ENCODE data around the gene ZNF888. TPM values are rescaled to one million over a fixed set of nuclear protein-coding genes. Genes with fewer than 3 reads are reported as not detected.

ZNF888 gene
- total RNA-seq, 1 experiment from 2014 or later: 13.4 TPM

DNA sequence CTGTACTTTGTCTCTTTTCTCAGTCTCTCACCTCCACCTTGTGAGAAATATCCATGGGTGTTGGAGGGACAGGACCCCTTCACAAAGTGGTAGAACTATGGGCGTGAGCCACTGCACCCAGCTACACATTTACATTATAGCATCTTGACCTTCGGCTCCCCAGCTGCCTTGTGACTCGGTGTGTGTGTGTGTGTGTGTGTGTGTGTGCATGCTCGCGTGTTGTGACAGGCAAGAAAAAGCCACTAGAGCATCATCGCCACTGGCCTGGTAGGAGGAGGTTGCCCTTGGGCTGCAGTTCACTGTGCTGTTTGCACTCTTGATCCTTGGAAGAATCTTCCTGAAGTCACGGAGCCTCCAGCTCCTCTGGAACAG is 13.7 kb upstream of the ZNF888 start:
- H3K4me2 ChIP-seq (ENCODE audit: insufficient read depth, insufficient read length, low read length): no peak overlapping the region
- H3K9me3 Mint-ChIP-seq: no peaks in the 10 kb centered on the region; a peak in 1 of 5 replicates
- H2BK15ac ChIP-seq (ENCODE audit: low read depth, low read length): no peak overlapping the region
- H4K20me1 ChIP-seq (ENCODE audit: control insufficient read depth, insufficient read depth, insufficient read length): no peaks in the 10 kb centered on the region
- no peaks in the 10 kb centered on the region for H3K9me3 ChIP-seq (ENCODE audit: control insufficient read depth, low read depth, low read length)
- H3K4me3 Mint-ChIP-seq: no peak overlapping the region
- H3K27me3 ChIP-seq (ENCODE audit: insufficient read depth, low read length): no peaks in the 10 kb centered on the region
- peaks cover 14 to 49% (median 39%) of the 10 kb centered on the region in 3 experiments; a peak in 6 of 7 replicates for H3K36me3 Mint-ChIP-seq (ENCODE audit: insufficient read depth in 1 of 3, low read depth in 3 of 3)
- H2BK12ac ChIP-seq (ENCODE audit: insufficient read length, low read depth, low read length): no peak overlapping the region
- H3K79me2 ChIP-seq (ENCODE audit: insufficient read depth, low read length): peaks cover 6% of the 10 kb centered on the region; the same call in 1 of the 2 replicates
- no peak overlapping the region for H4K8ac ChIP-seq (replicated peaks; ENCODE audit: insufficient read length, low read depth, low read length)
- no peak overlapping the region for H3K56ac ChIP-seq (ENCODE audit: insufficient read length, low read depth, low read length)
- no peak overlapping the region for H2AK5ac ChIP-seq (ENCODE audit: insufficient read length, low read length)
- H3K27me3 Mint-ChIP-seq (ENCODE audit: low read depth): no peaks in the 10 kb centered on the region; the same call in 1 of the 2 replicates
- WGBS (ENCODE audit: extremely low coverage, insufficient read length, low lambda C conversion rate): no CpG with 5 or more reads among the region's 7 CpGs
- no peak overlapping the region for H3K9ac ChIP-seq (ENCODE audit: extremely low read depth, insufficient read length, low read length)
- H2BK5ac ChIP-seq (ENCODE audit: insufficient read length, low read length): no peak overlapping the region
- H3K4ac ChIP-seq (ENCODE audit: low read depth, low read length): no peak overlapping the region
- peaks cover 6% of the 10 kb centered on the region for H3K79me1 ChIP-seq (ENCODE audit: insufficient read depth, low read depth, low read length, poor library complexity, severe bottlenecking)
- no peak overlapping the region for H3K18ac ChIP-seq (ENCODE audit: insufficient read length, low read depth, low read length)
- no peaks in the 10 kb centered on the region for H3K23me2 ChIP-seq (ENCODE audit: insufficient read length, low read depth, low read length, poor library complexity, severe bottlenecking)
- DNase-seq: no peak
- no peak overlapping the region for H3K23ac ChIP-seq (ENCODE audit: insufficient read length, low read depth, low read length)
- H4K5ac ChIP-seq (ENCODE audit: insufficient read length, low read depth, low read length): no peak overlapping the region
- no peak overlapping the region for H3K27ac ChIP-seq (ENCODE audit: insufficient read length, low read depth, low read length)
- H4K91ac ChIP-seq (ENCODE audit: insufficient read length, low read depth, low read length): no peak overlapping the region
- H2BK20ac ChIP-seq (ENCODE audit: low read depth, low read length, poor library complexity, severe bottlenecking): no peak overlapping the region
- peak overlapping the region in 1 of 3 experiments; percentile 16; a peak in 1 of 7 replicates for H3K27ac Mint-ChIP-seq
- H2AFZ ChIP-seq (ENCODE audit: low read length): no peak overlapping the region
- H3T11ph ChIP-seq (ENCODE audit: low read length): no peak overlapping the region
- TF ChIP-seq, protein P1, sequence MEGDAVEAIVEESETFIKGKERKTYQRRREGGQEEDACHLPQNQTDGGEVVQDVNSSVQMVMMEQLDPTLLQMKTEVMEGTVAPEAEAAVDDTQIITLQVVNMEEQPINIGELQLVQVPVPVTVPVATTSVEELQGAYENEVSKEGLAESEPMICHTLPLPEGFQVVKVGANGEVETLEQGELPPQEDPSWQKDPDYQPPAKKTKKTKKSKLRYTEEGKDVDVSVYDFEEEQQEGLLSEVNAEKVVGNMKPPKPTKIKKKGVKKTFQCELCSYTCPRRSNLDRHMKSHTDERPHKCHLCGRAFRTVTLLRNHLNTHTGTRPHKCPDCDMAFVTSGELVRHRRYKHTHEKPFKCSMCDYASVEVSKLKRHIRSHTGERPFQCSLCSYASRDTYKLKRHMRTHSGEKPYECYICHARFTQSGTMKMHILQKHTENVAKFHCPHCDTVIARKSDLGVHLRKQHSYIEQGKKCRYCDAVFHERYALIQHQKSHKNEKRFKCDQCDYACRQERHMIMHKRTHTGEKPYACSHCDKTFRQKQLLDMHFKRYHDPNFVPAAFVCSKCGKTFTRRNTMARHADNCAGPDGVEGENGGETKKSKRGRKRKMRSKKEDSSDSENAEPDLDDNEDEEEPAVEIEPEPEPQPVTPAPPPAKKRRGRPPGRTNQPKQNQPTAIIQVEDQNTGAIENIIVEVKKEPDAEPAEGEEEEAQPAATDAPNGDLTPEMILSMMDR (conservative IDR thresholded peaks at IDR 0.05): no peak
- peaks cover 18 to 23% of the 10 kb centered on the region in 2 experiments for H3K4me1 Mint-ChIP-seq
- H2BK120ac ChIP-seq (ENCODE audit: low read depth, low read length, poor library complexity, severe bottlenecking): no peak overlapping the region
- H3K4me1 ChIP-seq (ENCODE audit: insufficient read depth, low read length): no peaks in the 10 kb centered on the region
- H3K14ac ChIP-seq (ENCODE audit: insufficient read depth, low read length): no peak overlapping the region

Measured in H9 (cell line).